ENCODE data around the gene KBTBD8.

DNA sequence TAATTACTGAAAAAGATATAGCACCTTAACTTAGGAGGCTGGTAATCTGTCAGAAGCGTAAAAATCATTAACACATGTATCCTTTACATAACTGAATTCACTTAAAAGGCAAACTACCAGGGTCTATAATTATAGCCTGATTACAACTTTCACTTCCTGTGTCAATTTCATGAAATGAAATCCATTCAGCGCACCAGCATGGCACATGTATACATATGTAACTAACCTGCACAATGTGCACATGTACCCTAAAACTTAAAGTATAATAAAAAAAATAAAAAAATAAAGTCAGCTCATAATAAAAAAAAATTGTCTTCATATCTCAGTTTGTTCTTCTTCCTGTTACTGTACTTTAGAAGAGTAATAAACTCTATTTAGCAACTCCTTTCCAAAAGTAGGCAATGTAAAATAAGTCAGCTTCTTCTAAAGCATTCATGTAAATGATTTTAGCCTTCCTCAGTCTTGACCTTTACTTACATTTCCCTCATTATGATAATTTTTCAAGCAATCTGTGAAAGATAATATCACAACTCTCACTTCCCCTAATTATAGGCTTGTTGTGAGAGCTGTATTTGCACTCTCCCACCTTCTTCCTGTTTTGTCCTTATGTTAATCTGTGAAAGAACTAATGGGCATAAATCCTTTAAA is 50.1 kb downstream of the KBTBD8 start:
- no peak for TF ChIP-seq EP300 (IDR thresholded peaks at IDR 0.05)
- TF ChIP-seq, protein P1, sequence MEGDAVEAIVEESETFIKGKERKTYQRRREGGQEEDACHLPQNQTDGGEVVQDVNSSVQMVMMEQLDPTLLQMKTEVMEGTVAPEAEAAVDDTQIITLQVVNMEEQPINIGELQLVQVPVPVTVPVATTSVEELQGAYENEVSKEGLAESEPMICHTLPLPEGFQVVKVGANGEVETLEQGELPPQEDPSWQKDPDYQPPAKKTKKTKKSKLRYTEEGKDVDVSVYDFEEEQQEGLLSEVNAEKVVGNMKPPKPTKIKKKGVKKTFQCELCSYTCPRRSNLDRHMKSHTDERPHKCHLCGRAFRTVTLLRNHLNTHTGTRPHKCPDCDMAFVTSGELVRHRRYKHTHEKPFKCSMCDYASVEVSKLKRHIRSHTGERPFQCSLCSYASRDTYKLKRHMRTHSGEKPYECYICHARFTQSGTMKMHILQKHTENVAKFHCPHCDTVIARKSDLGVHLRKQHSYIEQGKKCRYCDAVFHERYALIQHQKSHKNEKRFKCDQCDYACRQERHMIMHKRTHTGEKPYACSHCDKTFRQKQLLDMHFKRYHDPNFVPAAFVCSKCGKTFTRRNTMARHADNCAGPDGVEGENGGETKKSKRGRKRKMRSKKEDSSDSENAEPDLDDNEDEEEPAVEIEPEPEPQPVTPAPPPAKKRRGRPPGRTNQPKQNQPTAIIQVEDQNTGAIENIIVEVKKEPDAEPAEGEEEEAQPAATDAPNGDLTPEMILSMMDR (IDR thresholded peaks at IDR 0.05): no peak
- TF ChIP-seq POLR2A (IDR thresholded peaks at IDR 0.05): no peak

Measured in sigmoid colon (tissue), 4 donors.